GM18861 (cell line): Measurements from ENCODE around the gene TARBP1.
"Not testable (repeated sequence)": the region's sequence is repeated elsewhere in the genome, so short reads cannot be mapped to it uniquely, and the experiment has no call there.

ENCODE experiments used
- ATAC-seq: cut with Tn5 transposase; IDR thresholded peaks from one replicate; pipeline ENCODE4 v1.9.1; 2021; ENCODE audit not compliant: unreplicated experiment

TARBP1 gene

DNA sequence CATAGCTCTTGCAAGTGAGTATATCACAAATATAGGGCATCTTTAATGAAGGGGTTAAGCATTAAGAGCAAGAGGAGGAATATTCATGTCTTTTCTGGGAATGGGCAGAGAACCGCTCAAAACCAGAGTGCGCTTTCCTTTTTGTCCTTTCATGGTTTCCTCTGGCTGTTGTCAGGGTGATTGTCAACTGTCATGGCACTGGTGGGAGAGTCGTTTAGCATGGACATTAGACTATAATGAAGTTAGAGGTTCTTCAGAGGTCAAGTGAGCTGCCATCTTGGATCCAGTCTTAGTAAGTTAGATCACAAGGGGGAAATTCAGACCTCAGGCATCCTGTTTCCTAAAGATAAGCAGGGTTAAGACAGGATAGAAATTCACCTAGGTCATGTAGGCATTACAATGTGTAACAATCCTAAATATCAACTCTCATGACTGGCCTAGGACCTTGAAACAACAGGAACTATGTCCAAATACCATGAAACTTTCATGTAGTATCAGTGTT lies 117.8 kb downstream of the TARBP1 start:
- no peak for ATAC-seq

GRCh38 chr1:234357831-234358230 lies 121.1 kb downstream of the TARBP1 start:
- no peak for ATAC-seq

DNA sequence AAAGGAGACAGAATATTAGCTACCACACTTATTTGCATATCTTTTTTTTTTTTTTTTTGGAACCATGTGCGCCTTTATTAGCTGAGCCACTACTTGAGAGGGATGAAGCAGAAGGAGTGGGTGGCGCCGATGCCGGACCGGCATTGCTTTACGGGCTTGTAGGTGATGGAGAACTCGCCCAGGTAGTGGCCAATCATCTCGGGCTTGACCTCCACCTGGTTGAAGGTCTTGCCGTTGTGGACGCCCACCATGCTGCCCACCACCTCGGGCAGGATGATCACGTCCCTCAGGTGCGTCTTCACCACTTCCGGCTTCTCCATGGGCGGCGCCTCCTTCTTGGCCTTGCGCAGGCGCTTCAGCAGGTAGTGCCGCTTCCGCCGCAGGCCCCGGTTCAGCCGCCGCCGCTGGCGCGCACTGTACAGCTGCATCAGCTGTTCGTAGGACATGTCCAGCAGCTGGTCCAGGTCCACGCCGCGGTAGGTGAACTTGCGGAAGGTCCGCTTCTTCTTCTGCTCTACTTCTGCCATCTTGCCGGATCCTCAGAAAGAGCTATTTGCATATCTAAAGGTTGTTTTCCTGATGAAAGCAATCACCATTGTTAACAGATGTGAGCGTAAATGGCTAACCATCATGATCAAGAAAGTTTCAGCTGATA lies 122.2 kb downstream of the TARBP1 start:
- not testable (repeated sequence) for ATAC-seq

DNA sequence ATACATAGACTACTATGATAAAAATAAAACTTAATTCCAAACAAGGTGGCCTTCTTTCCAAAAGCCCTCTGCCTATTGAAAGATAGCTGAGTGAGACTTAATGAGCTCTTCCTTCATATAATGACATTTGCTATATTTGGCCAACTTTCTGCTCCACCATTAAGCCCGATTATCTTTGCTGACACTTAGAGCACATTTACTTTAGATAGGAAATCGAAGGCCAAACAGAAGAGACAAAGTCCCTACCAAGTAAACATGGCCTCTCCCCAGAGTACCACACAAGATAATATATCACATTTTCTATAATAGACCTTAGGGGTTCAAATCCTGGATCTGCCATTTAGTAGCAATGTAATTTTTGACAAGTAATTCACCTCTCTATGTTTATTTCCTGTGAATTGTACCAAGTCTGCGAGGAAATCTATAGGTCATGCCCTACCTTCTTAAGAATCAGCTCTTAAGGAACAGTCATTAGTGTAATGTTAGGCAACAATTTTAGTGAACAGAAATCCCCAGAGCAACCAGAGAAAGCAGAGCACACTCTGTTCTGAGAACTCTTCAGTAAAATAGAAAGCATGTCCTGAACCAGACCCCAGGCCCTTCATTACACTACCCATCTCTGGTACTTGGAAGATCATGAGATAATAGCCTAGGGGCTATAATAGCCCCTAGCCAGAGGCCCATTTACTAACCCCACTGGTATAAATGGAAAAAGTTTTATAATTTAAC lies 123.0 kb downstream of the TARBP1 start:
- ATAC-seq: no peak

- no peak for ATAC-seq
These were observed 130.0 kb downstream of the TARBP1 start for GRCh38 chr1:234348964-234349363.

DNA sequence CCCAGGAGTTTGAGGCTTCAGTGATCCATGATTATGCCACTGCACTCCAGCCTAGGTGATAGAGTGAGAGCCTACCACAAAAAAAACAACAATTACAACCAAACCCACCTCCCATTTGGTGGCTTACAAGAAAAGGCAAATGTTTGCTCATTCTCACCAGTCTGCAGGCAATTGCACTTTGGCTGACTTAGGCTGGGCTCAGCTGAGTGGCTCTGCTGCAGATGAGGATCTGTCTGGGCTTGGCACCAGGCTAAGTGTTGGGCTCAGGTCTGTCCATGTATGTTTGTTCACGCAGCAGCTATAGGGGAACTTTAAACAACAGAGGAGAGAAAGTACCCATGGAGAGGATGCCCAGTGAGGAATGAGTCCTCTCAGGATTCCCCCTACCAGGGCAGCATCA lies 133.7 kb downstream of the TARBP1 start:
- no peak for ATAC-seq

GRCh38 chr1:234342774-234343173 lies 136.2 kb downstream of the TARBP1 start:
- no peak for ATAC-seq
